H1 (cell line): Measurements from ENCODE around the gene C7orf25. TPM values are rescaled to one million over a fixed set of nuclear protein-coding genes. Genes with fewer than 3 reads are reported as not detected.

Experiments
- ASH2L ChIP-seq: fragments of 200-600, 300-600 bp; sonication (generic); IDR thresholded peaks from one replicate; pipeline ENCODE4 v1.7.1; 2017; ENCODE audit warnings: low read length
- CHD1 ChIP-seq: IDR thresholded peaks from 2 replicates; pipeline ENCODE4 v1.6.1; 2012; ENCODE audit warnings: low read depth, low read length, improper control_type of control experiment
- GABPA ChIP-seq: IDR thresholded peaks from 2 replicates; pipeline ENCODE4 v1.6.1; 2011; ENCODE audit warnings: mild to moderate bottlenecking, low read length, moderate library complexity, borderline replicate concordance; ENCODE audit not compliant: insufficient read depth
- HDAC2 ChIP-seq, 2 experiments: fragments of 300-600 bp in 1 of 2; sonication (generic) in 1 of 2; IDR thresholded peaks; 2 replicates each; pipeline ENCODE4 v1.6.1; 2011 to 2012; ENCODE audit warnings: low read depth in 2 of 2, low read length in 2 of 2, mild to moderate bottlenecking in 2 of 2, moderate library complexity in 2 of 2, borderline replicate concordance in 1 of 2, inconsistent platforms in 1 of 2
- KDM1A ChIP-seq: fragments of 200-600, 300-600 bp; sonication (generic); IDR thresholded peaks from 2 replicates; pipeline ENCODE4 v1.7.1; 2016; ENCODE audit warnings: mild to moderate bottlenecking, low read length, borderline replicate concordance
- MAX ChIP-seq: IDR thresholded peaks from 2 replicates; pipeline ENCODE4 v1.6.1; 2012; ENCODE audit warnings: inconsistent platforms
- PHF8 ChIP-seq: fragments of 200-600 bp; sonication (generic); conservative IDR thresholded peaks from 2 replicates; pipeline ENCODE4 v1.7.1; 2012; ENCODE audit warnings: low read depth, mild to moderate bottlenecking, inconsistent platforms, low read length, moderate library complexity
- POLR2AphosphoS5 ChIP-seq: IDR thresholded peaks from 2 replicates; pipeline ENCODE4 v1.6.1; 2011; ENCODE audit warnings: low read depth, low read length
- SIN3A ChIP-seq, 2 experiments: IDR thresholded peaks in 1 of 2; conservative IDR thresholded peaks in 1 of 2; 2 replicates each; pipeline ENCODE4 v1.6.1; 2011 to 2012; ENCODE audit warnings: low read length in 2 of 2, improper control_type of control experiment in 1 of 2, low read depth in 1 of 2, mild to moderate bottlenecking in 1 of 2
- SIRT6 ChIP-seq: IDR thresholded peaks from one replicate; pipeline ENCODE4 v1.7.1; 2012; ENCODE audit warnings: low read length, inconsistent platforms
- SIX5 ChIP-seq: IDR thresholded peaks from 2 replicates; pipeline ENCODE4 v1.6.1; 2011; ENCODE audit warnings: mild to moderate bottlenecking, low read depth, low read length
- TAF1 ChIP-seq: IDR thresholded peaks from 2 replicates; pipeline ENCODE4 v1.6.1; 2011; ENCODE audit warnings: mild to moderate bottlenecking, low read depth, low read length
- TBP ChIP-seq: IDR thresholded peaks from 2 replicates; pipeline ENCODE4 v1.6.1; 2011; ENCODE audit warnings: low read depth, low read length, improper control_type of control experiment
- TCF12 ChIP-seq: IDR thresholded peaks from 2 replicates; pipeline ENCODE4 v1.6.1; 2011; ENCODE audit warnings: low read depth, mild to moderate bottlenecking, low read length
- TEAD4 ChIP-seq: IDR thresholded peaks from 2 replicates; pipeline ENCODE4 v1.6.1; 2012; ENCODE audit warnings: low read depth, low read length, inconsistent platforms, mixed read lengths
- USF2 ChIP-seq: IDR thresholded peaks from 2 replicates; pipeline ENCODE4 v1.6.1; 2011; ENCODE audit warnings: low read length, improper control_type of control experiment
- polyA plus RNA-seq, 7 experiments: library from polyadenylated mRNA; depleted of rRNA in 3 of 7; stranded (reverse) in 5 of 7; unstranded in 2 of 7; fragments of >200 nt in 5 of 7; fragments of 200-250 nt in 2 of 7; gene quantifications; 1 replicate in 5 of 7; 2 replicates in 1 of 7; 4 replicates in 1 of 7; pipeline versions ENCODE4 v1.2.1 to v1.2.3, GENCODE V29; 2011 to 2013; ENCODE audit warnings: missing spikeins in 2 of 7, mixed read lengths in 2 of 7
- total RNA-seq: library from RNA; stranded (reverse); fragmentation: NEBNext Ultra II Directional; extraction: Animal tissue kit (Norgen Biotek cat#: 25700); gene quantifications from 2 replicates; pipeline ENCODE4 v1.2.1, GENCODE V29; 2021
- TF ChIP-seq, protein P1 (sequence below): IDR thresholded peaks from 2 replicates; pipeline ENCODE4 v1.6.1; 2012; ENCODE audit warnings: inconsistent platforms

Gene C7orf25
- total and polyA plus RNA-seq, 2 of the 8 experiments (the other 6 are each of a cell fraction or from before 2014, with no cell fraction given), result 0.70 to 4.5 TPM

DNA sequence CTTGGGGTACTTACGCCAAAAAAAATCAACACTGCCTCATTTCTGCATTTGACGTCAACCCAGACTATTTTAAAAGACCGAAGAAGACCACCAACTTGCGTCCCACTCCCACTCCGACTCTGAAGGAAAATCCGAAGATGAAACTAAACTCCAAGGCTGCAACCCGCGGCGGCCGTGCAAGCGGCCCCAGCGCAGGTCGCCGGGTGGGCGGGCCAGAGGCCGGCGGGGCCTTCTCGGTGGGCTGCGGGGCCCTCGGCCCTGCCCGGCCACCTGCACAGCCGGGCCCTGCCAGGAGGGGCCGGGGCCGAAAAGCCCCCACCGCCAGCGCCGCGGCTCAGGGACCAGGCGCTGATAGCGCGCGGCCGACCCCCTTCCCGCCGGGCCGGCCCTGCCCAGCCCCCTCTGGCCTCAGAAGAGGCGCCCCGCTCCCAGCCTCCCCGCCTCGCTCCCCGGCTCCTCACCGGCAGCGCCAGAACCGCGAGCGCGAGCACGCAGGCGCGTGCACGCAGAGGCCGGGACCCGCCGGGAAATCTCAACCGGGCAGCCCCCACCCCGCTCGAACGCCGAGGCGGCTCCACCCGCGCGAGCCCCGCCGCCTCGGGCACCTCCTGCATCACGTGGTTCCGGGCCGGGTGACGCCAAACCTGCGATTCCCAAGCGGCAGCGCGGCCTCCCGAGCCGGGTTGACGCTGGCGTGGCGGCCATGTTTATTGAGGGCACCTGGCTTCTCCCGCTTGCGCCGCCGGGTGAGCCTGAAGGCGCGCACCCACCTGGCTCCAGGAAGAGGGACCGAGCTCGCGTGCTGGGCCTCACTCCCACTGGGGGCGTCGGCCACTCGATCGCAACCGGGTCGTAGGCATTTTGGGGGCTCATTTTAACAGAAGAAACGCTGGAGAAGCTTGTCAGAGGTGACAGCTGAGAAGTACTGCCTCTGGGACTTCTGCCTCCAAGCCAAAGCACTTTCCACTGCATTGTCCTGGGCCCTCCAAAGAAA is at the start of gene C7orf25 (continued):
- TF ChIP-seq HDAC2 (IDR thresholded peaks at IDR 0.05; ENCODE audit: borderline replicate concordance in 1 of 2, low read depth in 2 of 2, low read length in 2 of 2), result peak in 1 of 2 experiments; percentile 59; a peak in 1 of 4 replicates
- peak; percentile 90 for TF ChIP-seq MAX
- TF ChIP-seq TCF12, result peak; percentile 73; the same call in 1 of the 2 replicates
- TF ChIP-seq POLR2AphosphoS5, result peak; percentile 82
- TF ChIP-seq, protein P1, sequence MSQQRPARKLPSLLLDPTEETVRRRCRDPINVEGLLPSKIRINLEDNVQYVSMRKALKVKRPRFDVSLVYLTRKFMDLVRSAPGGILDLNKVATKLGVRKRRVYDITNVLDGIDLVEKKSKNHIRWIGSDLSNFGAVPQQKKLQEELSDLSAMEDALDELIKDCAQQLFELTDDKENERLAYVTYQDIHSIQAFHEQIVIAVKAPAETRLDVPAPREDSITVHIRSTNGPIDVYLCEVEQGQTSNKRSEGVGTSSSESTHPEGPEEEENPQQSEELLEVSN, result peak; percentile 84
- TF ChIP-seq TAF1, result peak; percentile 48; the same call in 1 of the 2 replicates
- 0 out of 2 replicates have a peak, but pooled peaks have one; percentile 4 for TF ChIP-seq TEAD4
- TF ChIP-seq USF2, result peak; percentile 97
- no peak for TF ChIP-seq SIRT6
- TF ChIP-seq GABPA, result no peak
- TF ChIP-seq CHD1, result no peak
- TF ChIP-seq KDM1A, result 0 out of 2 replicates have a peak, but pooled peaks have one; percentile 32
- peak; percentile 64; the same call in 1 of the 2 replicates for TF ChIP-seq SIX5
- TF ChIP-seq PHF8, result peak; percentile 77
- TF ChIP-seq ASH2L, result peak; percentile 97
- TF ChIP-seq TBP, result peak; percentile 60; the same call in 1 of the 2 replicates
- peak in 1 of 2 experiments; percentile 39; a peak in 1 of 4 replicates for TF ChIP-seq SIN3A (conservative IDR thresholded peaks at IDR 0.05 in 1 of 2, IDR thresholded peaks at IDR 0.05 in 1 of 2; ENCODE audit: low read depth in 1 of 2, low read length in 2 of 2)
